Inferior parietal cortex (tissue), 1 donor: Measurements from ENCODE around the gene NOSTRIN.
"Not testable (repeated sequence)": the region's sequence is repeated elsewhere in the genome, so short reads cannot be mapped to it uniquely, and the experiment has no call there.

Experiments
- DNase-seq: peaks from one replicate; pipeline ENCODE4 v3.0.0-alpha.2; 2016; ENCODE audit errors: extremely low spot score

The NOSTRIN gene

GRCh38 chr2:168882163-168882562 is 79.7 kb downstream of the NOSTRIN start:
- DNase-seq: not testable (repeated sequence)

GRCh38 chr2:168884975-168885374 is 82.5 kb downstream of the NOSTRIN start:
- DNase-seq: no peak

DNA sequence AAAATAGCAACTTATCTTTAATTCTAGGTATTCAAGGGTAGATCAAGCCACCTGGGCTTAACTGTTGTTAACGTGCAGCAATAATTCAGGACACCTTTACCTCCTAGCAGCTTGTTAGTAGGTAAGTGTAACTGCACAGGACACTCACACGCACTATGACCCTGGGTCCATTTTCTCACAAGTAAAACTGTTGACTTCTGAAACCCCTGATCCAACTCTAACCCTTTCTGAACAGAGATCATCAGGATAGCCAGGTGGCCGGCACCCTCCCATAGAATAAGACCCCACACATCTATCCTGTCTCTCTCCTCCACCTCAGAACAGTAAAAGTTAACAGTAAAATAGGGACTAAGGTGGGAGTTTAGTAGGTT is 87.2 kb downstream of the NOSTRIN start:
- no peak for DNase-seq

- peak; percentile 95 for DNase-seq
These were observed 87.8 kb downstream of the NOSTRIN start, which contains the start of gene SPC25 for GRCh38 chr2:168890006-168890782. Gene SPC25 (minus strand): TSS chr2:168890430. CDS start chr2:168889519, 911 bp downstream.

DNA sequence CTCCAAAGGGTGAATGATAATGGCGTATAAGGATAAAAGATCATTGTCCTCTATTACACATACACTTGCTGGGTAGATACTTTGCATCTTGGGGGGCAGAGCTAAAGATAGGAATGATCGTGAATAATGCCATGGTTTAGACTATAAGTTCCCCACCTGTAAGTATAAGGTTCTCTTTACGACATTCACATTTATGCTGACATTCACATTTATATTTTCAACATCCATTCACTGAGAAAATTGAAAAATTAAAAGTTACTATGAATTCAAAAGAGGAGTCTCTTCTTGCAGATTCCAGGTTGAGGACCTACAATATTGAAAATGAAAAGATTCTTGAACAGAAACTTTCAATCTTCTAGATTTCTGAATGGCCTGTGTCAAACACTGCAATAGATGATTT is 89.9 kb downstream of the NOSTRIN start:
- DNase-seq: no peak

DNA sequence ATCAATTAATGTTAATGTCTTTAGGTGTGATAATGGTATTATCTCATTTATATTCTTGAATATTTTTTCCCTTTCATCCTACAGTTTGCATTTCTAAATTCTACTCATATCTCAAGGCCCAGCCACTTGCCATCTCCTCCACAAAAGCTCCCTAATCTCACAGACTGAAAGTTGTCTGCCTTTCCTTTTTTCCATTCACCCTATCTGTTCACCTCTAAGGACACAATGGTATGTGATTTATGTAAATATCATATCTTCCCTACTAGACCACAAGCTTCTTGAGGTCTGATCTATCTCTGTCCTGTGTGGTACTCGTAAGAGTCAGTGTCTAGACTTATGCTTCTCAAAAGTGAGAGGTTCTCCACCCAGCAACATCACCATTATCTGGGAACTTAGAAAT is 91.7 kb downstream of the NOSTRIN start:
- no peak for DNase-seq

- DNase-seq: no peak
These were observed 92.3 kb downstream of the NOSTRIN start for GRCh38 chr2:168894720-168895119.

- DNase-seq: no peak
These were observed 93.3 kb downstream of the NOSTRIN start for GRCh38 chr2:168895771-168896170.

DNA sequence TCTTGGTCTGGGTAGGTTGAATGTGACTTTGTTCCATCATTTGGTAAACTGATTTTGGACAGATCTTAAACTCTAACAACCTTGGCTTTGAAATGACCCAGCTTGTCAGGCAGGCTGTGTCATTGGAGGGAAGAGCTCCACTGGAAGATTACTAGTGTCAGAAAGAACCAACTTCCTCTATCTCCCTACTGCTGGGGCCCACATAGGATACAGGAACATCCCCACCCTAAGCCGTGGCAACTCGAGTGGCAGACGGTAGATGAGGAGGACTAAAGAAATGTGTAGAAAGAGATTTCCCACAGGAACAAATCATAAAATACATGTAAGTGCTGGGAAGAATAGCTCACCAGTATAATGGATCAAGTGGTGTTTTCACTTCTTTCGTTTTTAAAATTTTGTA is 94.3 kb downstream of the NOSTRIN start:
- no peak for DNase-seq

- no peak for DNase-seq
These were observed 95.0 kb downstream of the NOSTRIN start for GRCh38 chr2:168897449-168897848.

DNA sequence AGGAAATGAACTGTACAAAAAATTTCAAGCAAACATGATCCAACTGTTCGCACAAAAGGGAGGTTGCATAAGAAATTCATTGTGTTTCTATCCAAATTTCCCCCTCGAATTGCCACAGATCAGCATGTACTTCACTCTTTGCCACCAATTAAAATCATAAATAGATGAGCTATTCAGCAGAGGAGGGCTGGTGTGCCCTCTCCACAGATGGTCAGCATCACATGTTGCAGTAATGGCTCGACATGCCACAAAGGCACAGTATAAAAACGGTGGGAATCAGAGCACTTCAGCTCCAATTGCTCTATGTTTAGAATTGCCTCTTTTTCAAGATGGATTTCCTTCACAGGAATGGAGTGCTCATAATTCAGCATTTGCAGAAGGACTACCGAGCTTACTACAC is 98.6 kb downstream of the NOSTRIN start, which contains the start of gene G6PC2:
Gene G6PC2, plus strand, starts transcription at position 289 of the 400 bp plus-strand sequence. Its CDS starts 41 bp downstream, at position 330.
- no peak for DNase-seq

DNA sequence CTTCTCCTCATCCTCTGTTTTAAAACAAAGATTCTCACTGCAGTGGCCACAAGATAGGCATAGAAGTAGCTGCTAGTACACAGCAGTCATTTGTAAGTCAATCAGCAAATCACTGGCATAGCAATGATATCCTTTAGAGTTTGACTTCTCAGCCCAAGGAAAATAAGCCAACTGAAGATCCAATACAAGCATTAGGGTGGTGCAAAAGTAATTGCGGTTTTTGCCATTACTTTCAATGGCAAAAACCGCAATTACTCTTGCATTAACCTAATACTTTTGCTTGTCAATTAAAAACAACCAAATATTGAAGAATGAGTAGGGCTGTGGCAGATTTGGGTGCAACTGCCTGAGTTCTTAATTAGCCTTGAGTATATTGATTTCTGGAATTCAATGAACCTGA is 101.5 kb downstream of the NOSTRIN start:
- DNase-seq: no peak

- no peak for DNase-seq
These were observed 101.9 kb downstream of the NOSTRIN start for GRCh38 chr2:168904358-168904757.

DNA sequence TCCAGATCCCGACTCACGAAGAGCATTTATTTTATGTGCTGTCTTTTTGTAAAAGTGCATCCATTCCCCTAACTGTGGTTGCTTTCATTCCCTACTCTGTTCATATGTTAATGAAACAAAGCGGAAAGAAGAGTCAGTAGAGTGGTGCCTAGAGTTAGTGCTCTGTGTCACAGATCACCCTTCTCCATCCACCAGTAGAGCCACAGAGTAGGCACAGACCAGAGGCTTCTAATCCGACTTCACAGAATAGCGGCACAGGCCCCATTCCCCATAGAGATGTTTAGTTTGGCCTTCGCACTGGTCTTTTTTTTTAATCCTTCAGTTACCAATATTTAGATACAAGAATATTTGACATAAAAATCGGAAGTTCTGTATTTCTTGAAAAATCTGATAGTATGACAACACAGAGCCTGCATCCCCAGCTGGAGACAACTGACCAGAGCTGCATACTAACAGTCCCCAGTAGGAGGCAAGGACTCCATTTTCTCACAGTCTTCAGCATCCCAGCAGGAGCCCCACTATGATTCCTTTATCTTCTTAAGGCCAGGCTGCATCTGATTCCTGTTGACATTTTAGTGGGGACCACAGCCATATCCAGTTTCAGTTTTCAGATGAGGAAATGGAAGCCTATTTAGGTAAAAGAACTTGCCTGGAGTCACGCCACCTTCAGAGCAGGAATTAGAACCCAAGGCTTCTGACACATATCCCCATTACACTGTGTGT is 105.7 kb downstream of the NOSTRIN start:
- DNase-seq: no peak

DNA sequence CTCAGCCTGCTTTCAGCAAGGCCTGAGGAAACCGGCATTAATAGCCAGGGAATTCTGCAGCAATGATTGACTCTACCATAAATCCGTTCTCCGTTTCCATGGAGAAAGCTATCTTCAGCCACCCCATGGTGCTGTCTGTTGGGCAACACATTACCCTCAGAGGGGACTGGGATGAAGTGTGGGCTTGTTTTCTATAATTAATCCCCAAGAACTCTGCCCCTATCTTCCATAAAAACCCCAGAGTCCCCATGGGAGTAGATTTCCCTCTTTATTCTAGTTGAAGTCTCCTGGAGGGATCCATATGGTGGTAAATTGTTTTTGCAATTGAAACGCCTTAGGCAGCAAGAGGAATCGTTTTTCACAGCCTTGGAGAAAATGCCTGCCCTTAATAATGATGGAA is 107.9 kb downstream of the NOSTRIN start:
- no peak for DNase-seq

GRCh38 chr2:168912466-168912865 is 110.0 kb downstream of the NOSTRIN start:
- DNase-seq: peak; percentile 50

- DNase-seq: peak; percentile 53
These were observed 110.5 kb downstream of the NOSTRIN start for GRCh38 chr2:168912901-168913369.

- no peak for DNase-seq
These were observed 111.1 kb downstream of the NOSTRIN start for GRCh38 chr2:168913495-168913894.
